Parietal lobe (tissue), 1 donor: ENCODE measurements around the gene DLL3. TPM values are rescaled to one million over a fixed set of nuclear protein-coding genes. Genes with fewer than 3 reads are reported as not detected.

Experiments
- total RNA-seq: library from RNA; depleted of rRNA; stranded (reverse); fragments of >200 nt; gene quantifications from one replicate; pipeline ENCODE4 v1.2.3, GENCODE V29; 2014

DLL3 gene
- 23.2 TPM for total RNA-seq

DNA sequence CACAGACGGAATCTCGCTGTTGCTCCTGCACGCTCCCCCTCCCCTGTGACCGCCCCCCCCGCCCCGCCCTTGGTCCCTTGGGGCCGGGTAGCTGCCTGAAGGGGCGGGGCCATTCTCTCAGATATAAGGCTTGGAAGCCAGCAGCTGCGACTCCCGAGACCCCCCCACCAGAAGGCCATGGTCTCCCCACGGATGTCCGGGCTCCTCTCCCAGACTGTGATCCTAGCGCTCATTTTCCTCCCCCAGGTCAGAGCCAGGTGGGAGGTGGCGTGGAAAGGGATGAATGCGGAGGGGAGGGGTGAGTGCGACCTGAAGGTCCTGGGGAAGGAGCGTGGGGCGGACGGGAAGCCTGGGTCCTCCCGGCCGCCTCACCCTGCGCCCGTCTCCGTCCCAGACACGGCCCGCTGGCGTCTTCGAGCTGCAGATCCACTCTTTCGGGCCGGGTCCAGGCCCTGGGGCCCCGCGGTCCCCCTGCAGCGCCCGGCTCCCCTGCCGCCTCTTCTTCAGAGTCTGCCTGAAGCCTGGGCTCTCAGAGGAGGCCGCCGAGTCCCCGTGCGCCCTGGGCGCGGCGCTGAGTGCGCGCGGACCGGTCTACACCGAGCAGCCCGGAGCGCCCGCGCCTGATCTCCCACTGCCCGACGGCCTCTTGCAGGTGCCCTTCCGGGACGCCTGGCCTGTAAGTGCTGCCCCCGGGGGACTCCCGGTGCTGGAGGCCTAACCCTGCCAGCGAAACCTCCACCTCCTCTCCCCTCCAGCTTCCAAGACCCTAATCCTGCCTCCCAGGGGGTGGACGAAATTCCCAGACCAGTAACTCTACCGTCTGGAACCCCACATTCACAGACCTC, at the start of gene DLL3:
TSS of gene DLL3 (plus strand) at position 150 of the 845 bp plus-strand sequence. CDS start at position 178, 28 bp downstream.

DNA sequence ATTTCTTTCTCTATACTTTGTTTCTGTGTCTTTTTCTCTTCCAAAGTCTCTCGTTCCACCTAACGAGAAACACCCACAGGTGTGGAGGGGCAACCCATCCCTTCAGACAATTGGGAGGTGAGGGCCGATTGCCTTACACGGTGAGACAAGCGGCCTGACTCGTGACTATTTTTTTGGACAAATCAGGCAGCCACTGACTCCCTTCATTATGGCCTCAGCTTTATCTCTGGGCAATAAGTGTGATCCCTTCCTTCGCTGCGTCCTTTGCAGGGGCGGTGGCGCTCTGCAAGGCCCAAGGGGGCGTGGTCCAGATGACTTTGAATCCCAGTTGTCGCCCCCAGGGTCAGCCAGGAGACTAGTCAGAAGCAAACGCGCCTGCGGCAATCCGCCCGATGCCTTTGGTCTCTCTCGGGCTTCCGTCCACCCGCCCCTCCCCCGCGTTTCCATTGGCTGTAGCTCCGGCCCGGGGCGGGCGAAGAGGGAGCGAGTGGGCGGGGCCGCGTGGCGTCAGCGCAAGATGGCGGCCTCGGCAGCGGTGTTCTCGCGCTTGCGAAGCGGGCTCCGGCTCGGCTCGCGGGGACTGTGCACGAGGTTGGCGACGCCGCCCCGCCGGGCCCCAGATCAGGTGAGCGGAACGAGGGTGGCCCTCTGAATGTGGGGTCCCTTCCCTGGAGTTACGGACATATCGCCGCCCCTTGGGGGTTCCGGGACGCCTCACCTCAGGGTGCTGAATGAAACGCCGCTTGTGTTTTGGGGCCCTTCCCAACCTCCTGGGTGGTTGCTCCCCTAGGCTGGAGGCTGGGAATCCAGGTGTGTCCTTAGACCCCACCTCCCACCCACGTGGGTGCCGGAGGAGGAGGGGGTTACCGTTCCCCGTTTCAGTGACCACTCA, 18.2 kb upstream of the DLL3 start, which contains the start of gene TIMM50:
TSS of gene TIMM50 (plus strand) at position 502 of the 892 bp plus-strand sequence. CDS start at position 518, 16 bp downstream.

DNA sequence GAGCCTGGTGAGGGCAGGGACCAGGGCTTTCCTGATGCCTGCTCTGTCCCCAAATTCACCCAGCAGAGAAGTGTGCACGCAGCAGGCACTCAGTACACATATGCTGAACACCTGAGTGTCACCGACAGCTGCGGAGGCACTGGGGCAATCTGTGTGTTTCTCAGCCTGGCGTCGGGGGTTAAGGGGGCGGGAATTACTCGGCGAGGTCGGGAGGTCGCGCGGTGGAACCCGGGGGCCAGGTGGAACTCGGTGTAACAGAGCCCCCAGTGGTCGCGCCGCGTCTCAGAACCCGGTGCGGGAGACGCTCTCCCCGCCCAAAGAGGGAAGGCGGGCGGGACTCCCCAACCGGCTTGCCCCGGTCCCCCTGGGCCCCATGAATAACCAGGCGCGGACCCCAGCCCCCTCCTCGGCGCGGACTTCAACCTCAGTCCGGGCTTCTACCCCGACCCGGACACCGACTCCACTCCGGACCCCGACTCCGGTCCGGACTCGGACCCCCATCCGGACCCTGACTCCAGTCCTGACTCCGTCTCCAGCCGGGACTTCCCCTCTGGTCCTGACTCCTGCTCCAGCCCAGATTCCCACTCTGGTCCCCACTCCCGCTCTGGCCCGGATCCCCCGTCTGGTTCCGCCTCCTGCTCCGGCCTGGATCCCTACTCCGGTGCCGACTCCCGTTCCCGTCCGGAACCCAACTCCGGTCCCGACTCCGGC, 16.2 kb downstream of the DLL3 start, which contains the start of gene SELENOV:
TSS of gene SELENOV (plus strand) at position 300 of the 711 bp plus-strand sequence. CDS start at position 374, 74 bp downstream.

DNA sequence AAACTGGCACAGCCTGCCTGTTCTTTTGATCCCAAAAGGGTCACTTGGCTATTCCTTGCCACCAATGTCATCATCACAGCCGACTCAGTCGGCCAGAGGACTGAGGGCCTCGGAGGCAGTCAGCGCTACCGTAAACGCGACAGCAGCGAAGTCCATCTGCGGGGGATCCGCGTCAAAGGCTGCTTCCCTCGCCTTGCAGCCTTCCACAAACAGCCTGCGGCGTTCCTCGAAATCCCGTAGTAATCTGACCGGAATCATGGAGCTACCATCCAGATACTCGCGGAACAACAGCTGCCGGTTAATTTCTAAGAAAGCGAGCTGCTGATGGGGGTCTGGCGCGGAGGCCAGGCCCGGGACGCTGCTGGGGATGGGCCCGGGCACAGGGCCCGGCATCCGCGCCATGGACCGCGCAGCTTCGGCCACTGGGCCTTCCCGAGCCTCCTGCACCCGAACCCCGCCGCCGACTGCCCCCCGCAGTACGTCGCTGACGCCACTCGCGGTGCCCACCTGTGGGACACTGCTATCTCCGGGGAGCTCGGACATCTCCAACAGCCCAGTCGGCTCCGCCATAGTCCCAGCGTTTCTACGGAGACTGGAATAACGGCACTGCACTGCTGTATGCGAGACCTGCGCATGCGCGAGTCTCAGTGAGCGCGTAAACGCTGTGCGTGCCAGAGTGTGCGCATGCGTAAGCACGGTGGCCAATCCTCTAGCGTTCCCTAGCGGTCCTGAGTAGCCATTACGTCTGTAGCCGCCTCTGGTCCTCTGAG, 33.7 kb downstream of the DLL3 start, which contains the start of gene EID2B:
TSS of gene EID2B (minus strand) at position 620 of the 770 bp plus-strand sequence. CDS start at position 570, 50 bp downstream.

GRCh38 chr19:39539518-39540332, 41.0 kb downstream of the DLL3 start, which contains the start of gene EID2:
EID2 (minus strand) TSS chr19:39540161; CDS start chr19:39540079, 82 bp downstream.

Other genes starting within 250 kb of the DLL3 start
- not detected for gene IFNL2, start 230.6 kb upstream of the DLL3 start, total RNA-seq
- gene IFNL1, start 202.5 kb upstream of the DLL3 start, total RNA-seq, result not detected
- gene LRFN1, start 178.1 kb upstream of the DLL3 start, total RNA-seq, result 9.4 TPM
- gene GMFG, start 162.9 kb upstream of the DLL3 start, total RNA-seq, result 0.94 TPM
- gene SAMD4B, start 156.5 kb upstream of the DLL3 start, total RNA-seq, result 63.2 TPM
- gene PAF1, start 107.8 kb upstream of the DLL3 start, total RNA-seq, result 31.3 TPM
- gene MED29, start 107.6 kb upstream of the DLL3 start, total RNA-seq, result 20.0 TPM
- gene ZFP36, start 92.1 kb upstream of the DLL3 start, total RNA-seq, result 0.94 TPM
- gene PLEKHG2, start 86.3 kb upstream of the DLL3 start, total RNA-seq, result 49.1 TPM
- 67.9 TPM for gene RPS16, start 63.0 kb upstream of the DLL3 start, total RNA-seq
- 70.7 TPM for gene SUPT5H, start 53.4 kb upstream of the DLL3 start, total RNA-seq
- 41.6 TPM for gene TIMM50, start 18.1 kb upstream of the DLL3 start, total RNA-seq
- not detected for gene SELENOV, start 16.2 kb downstream of the DLL3 start, total RNA-seq
- gene EID2B, start 33.9 kb downstream of the DLL3 start, total RNA-seq, result 15.3 TPM
- 16.9 TPM for gene EID2, start 41.2 kb downstream of the DLL3 start, total RNA-seq
- not detected for gene LGALS13, start 103.6 kb downstream of the DLL3 start, total RNA-seq
- not detected for gene LGALS16, start 157.0 kb downstream of the DLL3 start, total RNA-seq
- not detected for gene LGALS14, start 205.5 kb downstream of the DLL3 start, total RNA-seq
- not detected for gene CLC, start 239.1 kb downstream of the DLL3 start, total RNA-seq